ENCODE measurements around the gene EEFSEC.

Gene EEFSEC

DNA sequence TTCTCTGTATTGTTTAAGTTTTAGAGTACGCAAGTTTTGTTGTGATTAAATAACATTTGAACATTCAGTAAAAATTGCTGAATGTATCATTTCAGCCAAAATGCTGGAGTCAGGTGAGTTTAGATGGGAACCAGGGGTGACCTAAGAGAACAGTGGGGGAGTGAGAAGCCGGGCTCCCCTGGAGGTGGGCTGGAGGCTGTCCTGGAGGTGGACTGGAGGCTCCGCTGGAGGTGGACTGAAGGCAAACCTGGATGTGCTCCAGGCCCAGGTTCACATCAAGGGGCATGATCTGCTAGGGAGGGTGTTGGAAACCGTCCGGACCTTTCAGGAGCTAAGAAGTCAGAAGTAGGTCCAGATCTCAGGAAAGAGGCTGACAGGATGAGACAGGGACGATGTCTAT lies 289.7 kb downstream of the EEFSEC start:
- intact Hi-C loops (cut with DNase I): no loop called here
- DNase-seq: no peak

DNA sequence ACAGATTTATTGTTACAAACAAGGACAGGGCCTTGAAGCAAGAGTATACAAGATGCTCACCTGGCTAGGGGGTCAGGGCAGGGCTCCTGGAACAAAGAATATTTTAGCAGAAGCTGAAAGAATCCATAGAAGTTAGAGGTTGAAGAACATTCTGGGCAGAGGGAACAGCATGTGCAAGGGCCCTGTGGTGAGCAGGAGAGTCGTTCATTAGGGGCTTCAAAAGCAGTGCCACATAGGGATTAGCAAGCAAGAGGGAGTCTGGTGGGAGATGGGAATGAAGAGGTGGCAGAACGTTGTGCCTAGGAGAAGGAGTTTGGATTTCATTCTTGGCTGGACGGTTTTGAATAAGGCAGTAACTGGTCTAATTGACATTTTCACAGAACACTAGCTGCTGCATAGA lies 290.5 kb downstream of the EEFSEC start:
- no peak for DNase-seq
- intact Hi-C loops (cut with DNase I): no loop called here

DNA sequence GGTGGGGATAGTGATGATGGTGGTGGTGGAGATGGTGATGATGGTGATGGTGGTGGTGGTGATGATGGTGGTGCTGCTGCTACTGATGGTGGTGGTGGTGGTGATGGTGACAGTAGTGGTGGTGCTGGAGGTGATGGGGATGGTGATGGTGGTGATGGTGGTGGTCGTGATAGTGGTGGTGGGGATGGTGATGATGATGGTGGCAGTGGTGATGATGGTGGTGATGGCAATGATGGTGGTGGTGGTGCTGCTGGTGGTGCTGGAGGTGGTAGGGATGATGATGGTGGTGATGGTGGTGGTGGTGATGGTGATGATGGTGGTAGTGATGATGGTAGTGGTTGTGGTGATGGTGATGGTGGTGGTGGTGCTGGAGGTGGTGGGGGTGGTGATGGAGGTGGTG lies 292.1 kb downstream of the EEFSEC start:
- no peak for DNase-seq
- intact Hi-C loops (cut with DNase I): no loop called here

DNA sequence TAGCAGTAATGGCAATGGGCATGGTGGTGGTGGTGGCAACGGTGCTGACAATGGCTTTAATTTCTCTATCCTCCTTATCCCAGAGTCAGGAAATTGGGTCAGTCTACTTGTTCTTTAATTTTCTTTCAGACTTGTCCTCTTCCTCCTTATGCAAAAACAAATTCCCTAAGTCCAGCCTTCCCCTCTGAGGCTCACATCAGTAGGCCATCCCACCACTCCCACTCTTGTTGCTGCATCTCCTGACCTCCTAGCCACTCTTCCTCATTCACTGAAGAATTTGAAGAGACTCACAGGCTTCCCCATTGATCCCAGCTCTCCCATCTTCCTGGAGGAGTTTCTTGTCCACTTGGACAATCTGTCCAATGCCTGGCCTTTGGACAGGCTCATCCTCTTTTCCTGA lies 293.5 kb downstream of the EEFSEC start:
- intact Hi-C loops (cut with DNase I): no loop called here
- DNase-seq: no peak

DNA sequence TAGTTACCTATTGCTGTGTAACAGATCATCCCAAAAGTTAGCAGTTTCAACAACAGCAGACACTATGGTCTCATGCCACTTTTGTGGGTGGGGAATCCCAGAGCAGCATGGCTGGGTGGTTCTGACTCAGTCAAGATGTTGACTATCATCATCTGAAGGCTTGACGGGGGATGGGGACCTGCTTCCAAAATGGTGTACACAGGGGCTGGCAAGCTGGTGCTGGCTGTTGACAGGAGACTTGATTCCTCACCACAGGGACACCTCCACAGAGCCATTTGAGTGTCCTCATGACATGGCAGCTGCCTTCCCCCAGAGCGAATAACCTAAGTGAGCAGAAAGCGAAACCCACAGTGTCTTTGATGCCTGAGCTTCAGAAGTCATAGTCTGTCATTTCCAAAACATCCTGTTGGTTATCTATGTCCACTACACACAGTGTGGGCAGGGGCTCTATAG lies 294.3 kb downstream of the EEFSEC start:
- no peak for DNase-seq

DNA sequence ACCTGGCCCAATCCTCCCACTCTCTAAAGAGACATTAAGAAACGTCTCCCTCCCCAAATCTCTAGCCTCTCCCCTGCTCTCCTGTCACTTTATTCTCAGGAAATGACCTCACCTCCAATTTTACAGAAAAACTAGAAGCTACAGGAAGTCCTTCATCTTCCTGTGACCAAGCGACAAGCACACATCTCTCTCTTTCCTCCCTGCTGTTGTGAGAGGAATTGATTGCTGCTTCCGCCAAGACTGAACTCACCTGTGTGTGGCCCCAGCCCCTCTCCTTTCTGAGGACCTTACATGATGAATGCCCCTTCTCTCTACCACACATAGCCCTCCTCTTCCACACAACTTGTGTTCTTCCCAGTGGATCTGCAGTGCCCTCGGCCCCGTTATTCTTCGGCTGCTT lies 295.2 kb downstream of the EEFSEC start:
- intact Hi-C loops (cut with DNase I): no loop called here
- no peak for DNase-seq

More for the DNA sequence above, 294.3 kb downstream of the EEFSEC start:
- intact Hi-C loops (cut with DNase I): no loop called here

DNA sequence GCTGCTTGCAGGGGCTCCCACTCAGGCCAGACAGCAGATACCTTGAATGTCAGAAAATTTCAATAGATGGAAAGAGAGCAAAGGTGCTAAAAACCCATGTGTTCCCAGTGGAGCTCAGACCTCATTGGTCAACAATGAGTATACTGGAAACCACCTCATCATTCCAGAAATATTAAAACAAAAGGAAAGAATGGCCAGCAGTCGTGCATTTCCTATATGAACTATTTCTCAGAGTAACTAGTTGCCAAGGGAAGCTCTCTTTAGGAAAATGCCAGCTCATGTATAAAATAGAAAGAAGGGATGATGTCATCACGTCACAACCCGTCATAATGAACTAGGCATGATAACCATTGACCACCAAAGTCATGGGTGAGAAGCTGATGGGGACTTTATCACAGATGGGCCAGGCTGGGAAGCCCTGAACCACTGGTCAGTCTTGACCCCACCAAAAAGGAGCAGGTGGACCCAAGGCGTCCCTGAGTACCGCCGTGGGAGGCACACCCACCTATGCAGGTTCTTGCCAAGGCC lies 295.9 kb downstream of the EEFSEC start:
- intact Hi-C loops (cut with DNase I): no loop called here
- no peak for DNase-seq

DNA sequence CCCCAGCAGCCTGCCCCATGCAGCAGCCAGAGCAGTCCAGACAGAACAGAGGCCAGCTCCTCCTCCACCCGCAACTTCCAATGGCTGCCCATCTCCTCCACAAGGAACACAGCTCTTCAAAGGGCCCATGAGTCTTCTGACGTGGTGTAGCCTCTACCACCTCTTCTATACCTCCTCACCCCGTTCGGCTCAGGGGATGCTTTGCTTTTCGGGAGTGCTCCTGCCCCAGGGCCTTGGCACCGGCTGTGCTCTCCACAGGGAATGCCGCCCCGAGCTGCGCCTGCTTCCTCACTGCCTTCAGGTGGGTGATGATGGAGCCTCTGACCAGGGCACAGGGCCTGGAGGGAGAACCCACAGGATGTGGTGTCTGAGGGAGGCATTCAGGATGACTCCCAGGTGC lies 298.8 kb downstream of the EEFSEC start:
- intact Hi-C loops (cut with DNase I): no loop called here
- DNase-seq: peak in 1 of 10 donors; percentile 57

DNA sequence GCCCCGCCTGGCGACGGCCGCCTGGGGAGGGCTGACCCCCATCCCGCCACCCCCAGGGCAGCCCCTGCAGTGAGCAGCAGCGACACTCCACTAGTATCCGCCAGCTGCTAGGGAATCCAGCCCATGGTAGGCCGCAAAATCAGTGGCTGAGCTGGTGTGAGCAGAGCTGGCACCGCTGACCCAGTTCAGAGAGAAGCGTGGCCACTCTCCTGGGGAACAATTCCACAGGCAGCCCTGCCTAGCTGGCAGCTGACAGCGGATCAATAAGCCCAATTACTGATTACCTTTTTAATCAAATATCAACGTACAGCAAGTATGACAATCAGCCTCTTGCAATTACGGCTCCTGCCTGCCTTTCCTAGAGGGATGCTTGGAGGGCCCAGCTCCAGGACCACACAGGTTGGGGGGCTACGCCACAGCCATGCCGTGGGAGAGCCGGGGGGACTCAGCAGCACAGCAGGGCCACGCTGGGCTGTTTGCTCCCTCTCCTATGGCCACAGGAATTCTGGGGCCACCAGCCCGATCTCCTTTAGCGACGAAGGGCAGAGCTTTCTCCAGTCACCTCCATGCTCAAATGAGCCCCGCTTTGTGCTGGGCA lies 299.5 kb downstream of the EEFSEC start:
- intact Hi-C loops (cut with DNase I): no loop called here
- peak in 2 of 10 donors; percentile 20 to 73 for DNase-seq

DNA sequence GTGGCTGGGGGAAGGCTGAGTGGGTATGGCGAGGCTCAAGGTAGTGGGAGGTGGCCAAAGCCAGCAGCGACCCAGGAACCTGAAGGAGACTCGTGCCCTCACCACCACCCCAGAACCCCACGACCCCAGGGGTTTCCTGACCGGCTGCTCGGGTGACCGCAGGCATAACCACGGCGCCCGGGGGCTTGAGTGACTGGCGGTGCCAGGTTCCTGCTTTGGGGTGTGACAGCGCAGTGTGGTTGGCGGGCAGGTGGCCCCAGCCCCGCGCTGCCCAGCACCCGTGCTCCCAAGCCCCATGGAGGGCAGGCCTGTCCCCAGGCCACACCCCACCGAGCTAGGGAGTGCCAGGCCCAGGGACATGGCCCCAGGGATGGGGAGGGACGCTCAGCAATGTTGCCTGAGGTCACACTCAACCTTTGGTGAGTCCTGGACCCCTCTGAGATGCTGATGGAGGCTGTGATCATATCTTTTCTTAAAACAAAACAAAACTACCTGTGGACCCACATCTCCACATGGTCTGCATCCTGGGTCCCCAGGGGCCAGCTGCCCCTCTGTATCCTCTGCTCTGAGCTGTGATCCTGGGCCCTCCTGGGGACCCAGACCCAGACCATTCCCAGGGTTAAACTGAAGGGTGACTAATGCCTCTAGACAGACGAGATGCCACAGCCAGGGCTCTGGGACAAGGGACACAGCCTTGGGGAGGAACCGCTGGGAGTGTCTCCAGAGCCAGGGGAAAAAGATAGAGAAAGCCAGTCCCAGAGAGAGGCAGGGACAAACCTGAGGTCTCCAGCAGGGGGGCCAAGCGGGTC lies 300.4 kb downstream of the EEFSEC start:
- intact Hi-C loops (cut with DNase I): no loop called here
- peak in 2 of 10 donors; percentile 55 to 69 for DNase-seq

DNA sequence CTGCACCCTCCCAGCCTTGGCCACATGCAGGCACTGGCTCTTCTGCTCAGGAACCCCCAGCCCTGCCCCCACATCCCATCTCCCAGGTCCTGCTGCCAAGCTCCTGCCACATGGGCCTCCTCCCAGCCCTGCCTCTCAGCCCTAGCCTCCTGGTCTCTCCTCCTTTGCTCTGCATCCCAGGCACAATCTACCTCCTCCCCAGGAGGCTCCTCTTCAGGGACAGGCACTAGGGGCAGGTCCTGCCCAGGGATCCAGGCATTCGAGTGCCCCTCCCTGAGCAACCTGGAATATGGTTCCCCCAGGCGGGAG lies 301.0 kb downstream of the EEFSEC start:
- intact Hi-C loops (cut with DNase I): no loop called here
- DNase-seq: peak in 2 of 10 donors; percentile 24 to 59

DNA sequence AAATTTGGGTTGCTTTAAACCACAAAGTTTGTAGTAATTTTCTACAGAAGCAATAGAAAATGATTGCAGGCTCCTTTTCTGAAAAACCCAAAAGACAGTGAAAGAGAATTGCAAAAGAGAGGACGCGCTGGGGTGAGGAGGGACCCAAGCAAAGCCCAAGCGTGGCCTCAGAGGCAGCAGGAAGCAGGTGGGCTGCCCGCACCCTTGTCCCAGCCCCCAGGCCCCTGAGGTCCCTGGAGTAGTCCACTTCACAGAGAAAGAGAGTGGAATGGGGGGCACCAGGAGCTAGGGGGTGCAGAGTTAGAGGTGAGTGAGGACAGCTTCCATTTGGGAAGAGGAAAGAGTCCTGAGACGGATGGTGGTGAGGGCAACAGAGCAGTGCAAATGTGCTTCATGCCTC lies 301.8 kb downstream of the EEFSEC start:
- intact Hi-C loops (cut with DNase I): no loop called here
- DNase-seq: peak in 3 of 10 donors; percentile 8 to 52 (median 28)

DNA sequence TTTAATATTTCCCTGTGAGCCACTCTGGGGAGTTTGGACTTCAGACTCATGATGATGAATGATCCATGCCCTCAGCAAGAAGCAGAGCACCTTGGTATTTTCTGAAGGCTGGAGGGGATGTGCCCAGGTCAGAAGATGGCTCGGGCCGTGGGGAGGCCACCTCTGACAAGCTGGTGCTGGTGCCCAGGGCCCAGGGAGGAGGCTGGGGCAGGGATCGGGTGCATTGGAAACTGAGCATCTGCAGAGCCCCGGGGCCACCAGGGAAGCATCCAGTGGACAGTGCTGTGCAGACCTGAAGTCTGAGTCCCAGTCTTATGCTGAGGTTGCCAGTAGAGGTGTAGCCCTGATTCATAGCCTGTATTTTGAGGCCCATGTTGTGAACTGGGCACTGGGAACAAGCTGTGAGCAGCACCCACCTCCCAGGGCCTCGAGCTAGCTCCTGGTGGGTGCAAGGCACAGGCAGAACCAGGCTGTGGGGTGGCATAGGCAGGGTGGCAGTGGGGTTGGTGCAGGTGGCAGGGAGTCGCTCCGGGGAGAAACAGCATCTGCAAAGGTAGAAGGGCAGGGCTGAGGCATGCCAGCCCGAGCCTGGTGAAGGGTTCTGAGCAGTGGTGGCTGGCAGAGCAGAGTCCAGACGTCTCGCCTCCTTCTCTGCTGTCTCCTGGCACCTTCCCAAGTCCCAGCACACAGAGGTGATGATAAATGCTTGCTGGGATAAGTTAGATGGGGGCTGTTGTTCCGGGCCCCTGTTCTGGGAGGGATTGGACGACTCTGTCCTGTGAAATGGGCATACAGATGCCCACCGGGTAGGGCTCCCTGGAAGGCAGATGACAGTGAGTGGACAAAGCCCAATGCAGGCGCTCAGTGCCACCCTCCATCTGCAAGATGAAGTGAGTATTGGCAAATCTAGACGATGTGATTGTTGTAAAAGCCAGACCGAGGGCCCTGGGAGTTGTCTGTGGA lies 302.8 kb downstream of the EEFSEC start:
- DNase-seq: peak in 3 of 10 donors; percentile 48 to 76 (median 54)
- intact Hi-C loops (cut with DNase I): no loop called here

DNA sequence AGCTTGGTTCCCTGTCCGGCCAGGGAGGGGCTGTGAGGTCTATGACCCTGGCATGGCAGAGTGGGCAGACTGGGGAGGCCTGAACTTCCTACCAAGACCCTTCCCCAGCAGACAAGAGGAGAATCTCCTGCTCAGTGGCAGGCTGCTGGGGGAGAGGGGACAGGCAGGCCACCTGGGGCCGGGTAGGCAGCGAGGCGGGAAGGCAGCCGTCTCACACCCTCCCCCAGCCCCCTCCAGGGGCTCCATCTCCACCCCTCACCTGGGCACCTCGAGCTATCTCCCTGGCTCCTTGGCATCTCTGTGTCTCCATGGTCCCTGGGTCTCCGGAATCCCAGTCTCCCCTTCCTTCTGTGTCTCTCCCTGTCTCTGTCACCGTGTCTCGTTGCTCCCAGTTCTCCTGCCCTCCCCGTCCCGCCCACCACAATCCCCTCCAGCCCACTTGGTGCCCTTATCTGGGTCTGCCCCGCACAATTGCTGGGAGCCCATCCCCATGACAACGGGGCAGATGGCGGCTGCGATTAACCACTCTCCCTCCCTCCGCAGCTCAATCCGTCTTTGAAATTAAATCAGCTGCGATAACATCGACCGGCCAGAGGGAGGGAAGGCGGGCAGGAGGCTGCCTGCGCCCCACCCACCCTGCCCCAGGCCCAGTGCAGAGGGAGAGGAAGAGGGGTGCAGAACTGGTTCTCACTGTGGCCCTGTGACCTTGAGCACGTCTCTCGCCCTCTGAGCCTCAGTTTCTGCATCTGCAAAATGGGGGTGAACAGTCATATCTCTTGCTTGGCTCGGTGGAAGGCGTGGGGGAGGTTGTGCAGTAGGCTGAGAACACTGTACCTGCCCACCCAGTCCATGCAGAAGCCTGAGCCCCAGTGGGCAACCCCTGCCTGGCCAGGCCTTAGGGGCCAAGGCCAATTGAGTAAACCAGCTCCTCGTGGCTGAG lies 303.8 kb downstream of the EEFSEC start:
- intact Hi-C loops (cut with DNase I): no loop called here
- DNase-seq: peak in 2 of 10 donors; percentile 42 to 66

DNA sequence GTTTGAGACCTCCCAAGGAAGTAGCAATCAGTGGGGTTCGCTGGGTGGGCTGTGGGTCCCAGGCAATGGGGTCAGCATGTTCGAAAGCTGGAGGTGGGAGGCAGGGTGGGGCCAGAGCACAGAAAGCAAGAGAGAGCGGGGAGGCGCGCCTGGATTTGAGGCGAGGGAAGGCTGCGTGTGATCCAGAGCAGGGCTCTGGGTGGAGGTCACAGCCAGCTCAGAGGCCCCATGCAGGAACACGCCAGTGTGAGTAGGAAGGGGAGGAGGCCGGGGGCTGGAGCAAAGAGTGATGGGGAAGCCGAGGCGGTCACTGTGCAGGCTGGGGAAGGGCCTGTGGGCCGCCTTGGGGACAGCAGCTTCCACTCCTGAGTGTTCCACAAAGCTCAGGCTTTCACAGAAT lies 304.7 kb downstream of the EEFSEC start:
- DNase-seq: peak in 2 of 10 donors; percentile 45 to 47
- intact Hi-C loops (cut with DNase I): no loop called here

All from posterior cingulate gyrus (tissue), 11 donors.